Stimulated activated CD4-positive, alpha-beta T cell treated with anti-CD3 and anti-CD28 coated beads, Interleukin-2, amount 100 ng/mL, for 4 hours (primary cell): ENCODE measurements around the gene ACP1.

Experiments used
- DNase-seq: peaks from one replicate; pipeline ENCODE4 v3.0.0-alpha.2; 2020; ENCODE audit warnings: low read depth

Gene ACP1

DNA sequence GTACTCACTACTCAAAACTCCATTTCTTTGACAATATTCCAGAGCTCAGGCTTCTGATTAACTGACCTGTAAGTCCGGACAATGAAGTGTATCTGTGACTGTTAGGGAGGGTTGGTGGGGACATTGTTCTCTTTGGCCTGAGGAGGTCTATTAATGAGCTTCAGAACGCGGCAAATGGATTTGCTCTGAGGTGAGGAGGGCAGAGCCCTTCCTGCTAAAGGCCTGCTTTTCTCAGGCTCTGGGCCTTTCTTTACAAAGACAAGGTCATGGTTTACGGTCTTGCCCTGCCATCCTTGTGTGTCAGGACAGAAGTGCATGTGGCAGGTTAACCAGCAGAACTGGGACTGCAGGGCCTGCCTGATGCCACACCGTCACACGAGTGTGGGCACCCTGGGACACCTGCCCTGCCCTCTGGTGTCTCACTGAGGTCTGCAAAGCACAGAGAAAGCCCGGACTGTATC, 15.9 kb downstream of the ACP1 start:
- DNase-seq = no peak

GRCh38 chr2:281381-281780, 16.6 kb downstream of the ACP1 start:
- DNase-seq = no peak

- DNase-seq = no peak
These were observed 17.9 kb downstream of the ACP1 start for GRCh38 chr2:282371-283263.

DNA sequence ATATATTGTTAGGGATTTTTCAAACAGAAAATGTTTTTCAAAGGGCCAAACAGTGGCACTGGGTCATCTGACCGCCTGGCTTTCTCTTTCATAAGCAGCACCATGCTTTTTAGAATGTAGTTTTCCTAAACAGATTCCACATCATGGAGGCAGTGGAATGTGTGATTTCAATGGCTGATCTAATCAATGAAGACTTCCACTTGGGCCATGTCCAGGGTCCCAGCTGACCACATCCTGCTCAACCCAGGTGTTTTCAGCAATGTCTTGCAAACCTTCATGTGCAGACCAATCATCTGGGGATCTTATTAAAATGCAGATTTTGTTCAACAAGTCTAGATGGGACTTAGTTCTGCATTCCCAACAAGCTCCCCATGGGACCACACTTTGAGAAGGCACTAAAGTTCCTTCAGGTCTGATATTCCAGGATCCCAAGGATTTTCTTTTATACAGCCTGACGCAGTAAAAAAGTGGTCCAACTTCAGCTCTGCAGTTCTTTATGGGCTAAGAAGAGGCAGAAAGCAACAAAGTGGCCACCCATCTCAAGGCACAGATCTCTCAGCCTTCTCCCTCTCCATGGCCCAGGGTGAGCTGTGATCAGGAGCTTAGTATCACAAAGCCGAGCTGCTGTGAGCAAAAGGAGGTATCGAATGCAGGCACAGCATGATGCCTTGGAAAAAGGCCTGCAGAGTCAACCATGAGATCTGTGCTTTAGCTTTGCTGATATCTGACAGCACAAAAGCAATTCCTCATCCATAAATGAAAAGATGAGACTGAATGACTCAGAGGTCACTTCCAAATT, 19.4 kb downstream of the ACP1 start:
- no peak for DNase-seq

GRCh38 chr2:284896-285492, 20.2 kb downstream of the ACP1 start:
- no peak for DNase-seq

GRCh38 chr2:285531-285930, 20.8 kb downstream of the ACP1 start:
- no peak for DNase-seq

- DNase-seq = no peak
These were observed 21.3 kb downstream of the ACP1 start for GRCh38 chr2:286035-286434.

- DNase-seq = no peak
These were observed 22.1 kb downstream of the ACP1 start for GRCh38 chr2:286774-287392.

DNA sequence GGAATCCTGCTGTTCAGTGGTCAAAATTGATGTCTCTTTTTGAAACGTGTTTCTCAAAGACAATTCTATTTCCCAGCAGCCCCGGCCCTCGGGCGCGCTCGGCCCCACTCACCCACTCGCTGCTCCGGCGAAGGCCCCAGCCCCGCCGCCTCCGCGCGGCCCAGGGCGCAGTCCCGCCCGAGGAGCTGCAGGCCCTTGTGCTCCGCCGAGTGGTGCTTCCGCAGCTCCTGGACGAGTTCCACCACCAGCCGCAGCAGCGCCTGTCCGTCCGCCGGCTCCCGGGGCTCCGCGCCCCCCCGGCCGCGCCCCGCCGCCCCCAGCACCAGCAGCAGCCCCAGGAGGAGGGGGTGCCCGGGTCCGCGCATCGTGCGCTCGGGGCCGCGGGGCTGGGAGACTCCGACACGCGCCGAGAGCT, 22.7 kb downstream of the ACP1 start:
- DNase-seq = no peak

- DNase-seq = no peak
These were observed 23.4 kb downstream of the ACP1 start, which contains the start of gene ALKAL2 for GRCh38 chr2:287911-288757. Gene ALKAL2 (minus strand): TSS chr2:288091. CDS start chr2:287835, 256 bp downstream.

DNA sequence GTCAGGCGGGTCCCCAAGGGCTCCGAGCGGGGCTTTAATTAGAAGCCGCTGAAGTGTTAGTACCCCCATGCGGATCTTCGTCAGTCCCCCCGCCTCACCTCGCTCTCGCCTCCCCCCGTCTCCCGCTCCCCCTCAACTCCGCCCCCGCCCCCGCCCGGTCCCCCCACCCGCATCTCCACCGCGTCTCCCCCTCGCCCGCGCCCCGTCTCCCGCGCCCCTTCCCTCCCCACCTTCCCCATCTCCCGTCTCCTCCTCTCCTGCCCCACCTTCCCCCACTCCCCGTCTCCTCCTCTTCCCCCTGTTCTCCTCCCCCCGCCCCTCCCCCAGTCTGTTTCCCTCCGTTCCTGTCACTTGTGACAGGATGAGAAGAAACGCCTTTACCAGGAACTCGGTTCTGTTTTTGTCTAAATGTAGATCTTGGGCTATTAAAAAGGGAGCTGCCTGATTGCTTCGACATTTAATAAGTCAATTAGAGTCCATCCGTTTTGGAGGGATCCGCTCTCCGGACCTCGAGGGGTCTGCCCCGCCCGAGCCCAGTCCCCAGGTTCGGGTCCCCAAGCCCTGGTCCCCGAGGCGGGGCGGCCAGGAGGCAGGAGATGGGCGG, 24.1 kb downstream of the ACP1 start:
- no peak for DNase-seq

DNA sequence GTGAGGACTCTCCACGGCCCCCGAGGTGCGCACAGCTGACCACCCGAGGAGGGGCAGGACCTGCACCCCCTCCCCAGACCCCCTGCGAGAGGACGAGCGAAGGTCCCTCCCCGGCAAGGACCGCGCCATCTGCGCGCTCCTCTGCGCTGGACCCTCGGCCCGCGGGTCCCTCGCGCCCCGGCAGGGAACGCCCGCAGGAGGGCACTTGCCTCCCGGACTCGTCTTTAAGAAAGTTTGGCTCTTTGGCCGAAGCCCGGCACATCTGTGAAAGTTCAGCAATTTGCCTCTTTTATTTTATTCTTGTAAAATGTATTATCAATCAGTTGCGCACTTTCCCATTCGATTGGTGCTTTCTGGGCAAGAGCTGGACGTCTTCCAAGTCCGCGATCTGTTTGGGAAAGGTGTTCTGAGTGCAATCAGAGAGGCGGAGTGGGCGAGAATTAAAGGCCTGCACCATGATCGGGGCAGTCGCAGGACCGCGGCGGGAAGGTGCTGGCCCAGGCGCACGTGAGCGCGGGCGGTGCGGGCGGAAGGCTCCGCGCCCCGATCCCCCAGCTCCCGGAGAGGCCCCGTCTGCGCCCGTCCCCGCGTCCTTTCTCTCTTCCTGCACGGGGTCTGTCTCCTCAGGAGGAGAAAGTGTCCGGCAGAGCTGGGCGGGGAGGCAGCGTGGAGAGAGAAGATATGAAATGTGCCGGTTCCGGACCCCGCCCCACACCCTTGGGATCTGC, 24.8 kb downstream of the ACP1 start:
- DNase-seq = no peak

DNA sequence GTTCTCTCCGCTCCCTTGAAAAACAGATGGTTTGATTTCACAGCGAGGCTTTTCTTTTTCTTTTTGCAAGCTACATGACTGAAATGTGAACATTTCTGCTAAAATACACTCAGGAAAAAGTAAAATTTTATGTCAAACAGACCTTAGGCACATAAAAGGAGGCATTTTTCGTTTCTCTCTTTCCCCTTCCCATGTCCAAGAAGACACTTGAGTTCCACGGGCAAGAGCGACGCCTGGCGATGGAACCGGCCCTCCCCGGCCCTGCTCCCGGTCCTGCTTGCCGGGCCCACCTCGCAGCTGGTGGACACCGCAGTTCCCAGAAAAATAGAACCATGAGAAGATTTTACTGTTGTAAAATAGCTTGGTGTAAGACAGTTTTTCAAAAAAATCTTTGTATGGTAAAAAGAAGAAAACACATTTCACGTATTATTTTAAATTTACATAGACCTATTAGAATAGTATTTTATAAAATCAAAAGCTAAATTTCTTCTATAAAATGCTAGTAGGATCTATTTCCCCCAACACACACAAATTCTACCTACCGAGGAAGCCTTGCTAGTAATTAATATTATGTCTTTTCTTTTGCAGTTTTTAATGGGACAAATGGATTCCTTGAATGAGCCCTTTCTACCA, 25.5 kb downstream of the ACP1 start:
- DNase-seq = peak; percentile 31

DNA sequence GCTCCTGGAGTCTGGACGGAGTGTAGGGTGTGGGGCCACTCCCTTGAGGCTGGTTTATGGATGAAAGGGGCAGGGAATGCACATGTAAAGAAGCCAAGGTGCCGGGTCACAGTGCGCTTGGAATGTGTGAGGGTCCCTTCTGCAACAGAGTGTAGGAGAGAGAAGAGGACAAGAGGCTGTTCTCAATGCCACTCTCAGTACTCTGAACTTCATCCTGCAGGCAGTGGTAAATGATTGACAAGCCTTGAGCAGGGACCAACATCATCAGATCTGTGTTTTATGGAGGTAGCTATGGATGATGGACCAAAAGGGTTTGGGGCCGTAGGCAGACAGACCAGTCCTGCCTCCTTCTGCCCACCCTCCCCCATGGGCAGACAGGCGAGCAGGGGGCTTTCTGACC, 30.3 kb downstream of the ACP1 start:
- DNase-seq = no peak

GRCh38 chr2:296354-296753, 31.6 kb downstream of the ACP1 start:
- DNase-seq = no peak

DNA sequence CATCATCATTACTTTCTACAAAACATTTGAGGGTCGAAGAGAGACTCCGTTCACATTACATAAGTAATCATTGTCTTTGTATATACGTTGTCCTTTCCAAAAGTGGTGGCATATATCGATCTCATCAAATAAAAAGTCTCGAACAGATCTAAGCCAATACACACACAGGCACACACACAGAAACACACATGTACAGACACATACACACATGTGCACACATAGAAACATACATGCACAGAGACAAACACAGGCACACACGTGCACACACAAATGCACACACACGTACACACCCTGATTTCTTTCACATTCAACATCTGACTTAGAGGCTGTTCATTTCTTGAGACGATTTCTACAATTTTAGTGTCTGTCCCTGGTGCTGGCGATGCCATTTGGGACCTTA, 40.6 kb downstream of the ACP1 start:
- no peak for DNase-seq

DNA sequence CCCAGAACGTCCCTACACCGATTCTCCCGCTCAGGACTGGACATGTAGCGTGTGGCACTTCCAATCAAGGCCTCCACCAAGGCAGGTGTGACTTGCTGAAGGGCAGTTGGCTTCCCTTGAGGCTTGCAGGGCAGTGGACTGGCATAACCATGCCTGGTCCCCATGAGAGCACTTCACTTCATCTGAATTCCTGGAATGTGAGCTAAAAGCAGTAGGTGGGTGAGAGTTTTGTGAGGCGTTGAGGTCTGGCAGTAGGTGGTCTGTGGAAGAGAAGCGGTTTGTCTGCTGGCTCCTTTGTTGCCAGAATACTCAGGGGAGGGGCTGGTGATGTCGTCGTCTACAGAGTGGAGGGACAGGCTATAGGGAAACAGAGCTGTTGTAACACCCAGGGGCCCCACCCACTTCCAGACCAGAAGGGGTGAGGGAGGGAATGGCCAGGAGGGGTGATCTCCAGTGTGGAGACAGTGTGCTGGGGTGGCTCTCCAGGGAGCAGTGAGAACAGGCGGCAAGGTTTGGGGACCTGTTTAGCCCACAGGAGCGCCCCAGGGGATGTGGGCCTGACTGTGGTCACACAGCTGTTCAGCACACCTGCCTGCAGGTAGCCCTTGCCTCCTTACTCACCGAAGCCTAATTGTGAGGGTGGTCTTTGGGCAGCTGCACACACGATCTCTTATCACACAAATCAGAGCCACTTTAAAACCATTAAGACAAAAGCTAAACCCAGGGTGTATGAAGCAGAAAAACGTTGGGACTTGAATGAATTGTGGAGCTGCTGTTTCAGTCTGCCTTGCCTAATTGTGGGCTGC, 44.6 kb downstream of the ACP1 start:
- DNase-seq = no peak

GRCh38 chr2:309954-310510, 45.3 kb downstream of the ACP1 start:
- DNase-seq = no peak
